NCI-H69 (cell line): ENCODE data around the gene MTG1.
A peak's percentile ranks its signal among the peaks of the same experiment; 100 is the strongest.
"Not testable (repeated sequence)": the region's sequence is repeated elsewhere in the genome, so short reads cannot be mapped to it uniquely, and the experiment has no call there.

ENCODE experiments used
- DNase-seq: peaks from one replicate; lab custom pipeline; 2025; lab: John Stamatoyannopoulos, UW

Gene MTG1

GRCh38 chr10:133358925-133359310, 35.0 kb upstream of the MTG1 start:
- no peak for DNase-seq

- peak; percentile 82 for DNase-seq
Observed at GRCh38 chr10:133359554-133359971, 34.4 kb upstream of the MTG1 start.

GRCh38 chr10:133359972-133360610, 33.9 kb upstream of the MTG1 start:
- no peak for DNase-seq

GRCh38 chr10:133361227-133361626, 32.7 kb upstream of the MTG1 start:
- no peak for DNase-seq

GRCh38 chr10:133361773-133362441, 32.0 kb upstream of the MTG1 start:
- no peak for DNase-seq

GRCh38 chr10:133362846-133363245, 31.1 kb upstream of the MTG1 start:
- DNase-seq: no peak

- DNase-seq: peak; percentile 67
Observed at GRCh38 chr10:133364645-133365431, 29.1 kb upstream of the MTG1 start.

GRCh38 chr10:133365461-133366129, 28.4 kb upstream of the MTG1 start:
- DNase-seq: no peak

GRCh38 chr10:133366130-133366478, 27.9 kb upstream of the MTG1 start:
- no peak for DNase-seq

GRCh38 chr10:133366751-133367150, 27.2 kb upstream of the MTG1 start:
- DNase-seq: no peak

GRCh38 chr10:133367461-133367860, 26.5 kb upstream of the MTG1 start:
- DNase-seq: not testable (repeated sequence)

- no peak for DNase-seq
Observed at GRCh38 chr10:133368153-133368552, 25.8 kb upstream of the MTG1 start.

GRCh38 chr10:133370030-133370786, 23.7 kb upstream of the MTG1 start:
- no peak for DNase-seq

GRCh38 chr10:133372507-133372906, 21.4 kb upstream of the MTG1 start:
- DNase-seq: no peak

GRCh38 chr10:133373174-133374090, 20.5 kb upstream of the MTG1 start, which contains the start of gene ECHS1:
TSS of gene ECHS1 (minus strand) at chr10:133373354. CDS start at chr10:133373333, 21 bp downstream.
- DNase-seq: peak; percentile 93

- peak; percentile 13 for DNase-seq
Observed at GRCh38 chr10:133375357-133376115, 18.4 kb upstream of the MTG1 start.

- DNase-seq: not testable (repeated sequence)
Observed at GRCh38 chr10:133376183-133376582, 17.8 kb upstream of the MTG1 start.

GRCh38 chr10:133377025-133377817, 16.7 kb upstream of the MTG1 start:
- no peak for DNase-seq

GRCh38 chr10:133377818-133378250, 16.1 kb upstream of the MTG1 start:
- DNase-seq: no peak
